ENCODE measurements around the gene UCP2.

Gene UCP2

GRCh38 chr11:73982595-73982989, at the start of gene UCP2:
UCP2 (minus strand) TSS chr11:73982843; CDS start chr11:73978378, 4,465 bp downstream.
- peak; percentile 92 for DNase-seq

GRCh38 chr11:74030723-74031676, 48.4 kb upstream of the UCP2 start:
- no peak for DNase-seq

GRCh38 chr11:74025467-74026166, 43.0 kb upstream of the UCP2 start:
- no peak for DNase-seq

- no peak for DNase-seq
Measured at GRCh38 chr11:74024261-74025029, 41.8 kb upstream of the UCP2 start.

- no peak for DNase-seq
Measured at GRCh38 chr11:74023276-74023675, 40.6 kb upstream of the UCP2 start.

- no peak for DNase-seq
Measured at GRCh38 chr11:74022546-74022945, 39.9 kb upstream of the UCP2 start.

GRCh38 chr11:74021998-74022397, 39.4 kb upstream of the UCP2 start:
- DNase-seq: no peak

- DNase-seq: no peak
Measured at GRCh38 chr11:74020539-74020938, 37.9 kb upstream of the UCP2 start.

GRCh38 chr11:74019860-74020259, 37.2 kb upstream of the UCP2 start:
- no peak for DNase-seq

- no peak for DNase-seq
Measured at GRCh38 chr11:74019104-74019738, 36.6 kb upstream of the UCP2 start.

GRCh38 chr11:74018331-74019005, 35.8 kb upstream of the UCP2 start:
- DNase-seq: no peak

GRCh38 chr11:74017631-74018030, 35.0 kb upstream of the UCP2 start:
- DNase-seq: no peak

GRCh38 chr11:74015919-74016684, 33.5 kb upstream of the UCP2 start:
- no peak for DNase-seq

GRCh38 chr11:74014880-74015279, 32.2 kb upstream of the UCP2 start:
- no peak for DNase-seq

GRCh38 chr11:74013141-74013540, 30.5 kb upstream of the UCP2 start:
- no peak for DNase-seq

GRCh38 chr11:74012074-74012809, 29.6 kb upstream of the UCP2 start:
- no peak for DNase-seq

GRCh38 chr11:74011360-74012073, 28.9 kb upstream of the UCP2 start:
- no peak for DNase-seq

GRCh38 chr11:74010306-74011300, 28.0 kb upstream of the UCP2 start:
- DNase-seq: no peak

Measured in 8988T (cell line).